HL-60 (cell line): ENCODE data around the gene CXCL8.

Experiments used
- DNase-seq, 2 experiments: peaks; one replicate each; pipeline ENCODE4 v3.0.0-alpha.2; 2010 to 2020; ENCODE audit warnings: low read depth in 1 of 2, low spot score in 1 of 2
- H3K27ac ChIP-seq: fragments of 250-450 bp; sonication (Bioruptor Pico); replicated peaks from 2 replicates; pipeline ENCODE4 v1.5.1; 2020; ENCODE audit warnings: mild to moderate bottlenecking, moderate library complexity
- H3K27me3 ChIP-seq: fragments of 250-450 bp; sonication (Bioruptor Pico); 2 replicates; pipeline ENCODE4 v1.5.1; 2021; ENCODE audit warnings: mild to moderate bottlenecking, moderate library complexity; ENCODE audit not compliant: insufficient read depth, poor library complexity, severe bottlenecking
- H3K4me3 ChIP-seq: replicated peaks from 2 replicates; pipeline ENCODE4 v1.5.1; 2011; ENCODE audit warnings: mild to moderate bottlenecking, control low read depth, low read length; ENCODE audit not compliant: insufficient read depth
- CTCF ChIP-seq: IDR thresholded peaks from one replicate; pipeline ENCODE4 v1.5.1; 2011; ENCODE audit warnings: low read length, control low read depth, inconsistent platforms; ENCODE audit not compliant: insufficient read depth
- GABPA ChIP-seq: IDR thresholded peaks from 2 replicates; pipeline ENCODE4 v1.6.1; 2012; ENCODE audit warnings: low read depth
- POLR2AphosphoS5 ChIP-seq: IDR thresholded peaks from 2 replicates; pipeline ENCODE4 v1.6.1; 2012; ENCODE audit warnings: low read depth
- SPI1 ChIP-seq: IDR thresholded peaks from 2 replicates; pipeline ENCODE4 v1.6.1; 2012; ENCODE audit warnings: low read depth, mild to moderate bottlenecking, borderline replicate concordance
- TF ChIP-seq, protein P1 (sequence below): IDR thresholded peaks from 2 replicates; pipeline ENCODE4 v1.6.1; 2012; ENCODE audit warnings: low read depth; ENCODE audit not compliant: insufficient replicate concordance

CXCL8 gene

GRCh38 chr4:73743795-73744194, 3.4 kb downstream of the CXCL8 start:
- Histone ChIP-seq H3K27me3 (no peaks in the 10 kb centered on the region), H3K27ac (0 out of 2 replicates have a peak overlapping the region, but pooled peaks have one; percentile 13), H3K4me3 (no peak overlapping the region)
- TF ChIP-seq CTCF: no peak
- no peak for TF ChIP-seq GABPA
- no peak for TF ChIP-seq POLR2AphosphoS5
- TF ChIP-seq SPI1: no peak
- TF ChIP-seq, protein P1, sequence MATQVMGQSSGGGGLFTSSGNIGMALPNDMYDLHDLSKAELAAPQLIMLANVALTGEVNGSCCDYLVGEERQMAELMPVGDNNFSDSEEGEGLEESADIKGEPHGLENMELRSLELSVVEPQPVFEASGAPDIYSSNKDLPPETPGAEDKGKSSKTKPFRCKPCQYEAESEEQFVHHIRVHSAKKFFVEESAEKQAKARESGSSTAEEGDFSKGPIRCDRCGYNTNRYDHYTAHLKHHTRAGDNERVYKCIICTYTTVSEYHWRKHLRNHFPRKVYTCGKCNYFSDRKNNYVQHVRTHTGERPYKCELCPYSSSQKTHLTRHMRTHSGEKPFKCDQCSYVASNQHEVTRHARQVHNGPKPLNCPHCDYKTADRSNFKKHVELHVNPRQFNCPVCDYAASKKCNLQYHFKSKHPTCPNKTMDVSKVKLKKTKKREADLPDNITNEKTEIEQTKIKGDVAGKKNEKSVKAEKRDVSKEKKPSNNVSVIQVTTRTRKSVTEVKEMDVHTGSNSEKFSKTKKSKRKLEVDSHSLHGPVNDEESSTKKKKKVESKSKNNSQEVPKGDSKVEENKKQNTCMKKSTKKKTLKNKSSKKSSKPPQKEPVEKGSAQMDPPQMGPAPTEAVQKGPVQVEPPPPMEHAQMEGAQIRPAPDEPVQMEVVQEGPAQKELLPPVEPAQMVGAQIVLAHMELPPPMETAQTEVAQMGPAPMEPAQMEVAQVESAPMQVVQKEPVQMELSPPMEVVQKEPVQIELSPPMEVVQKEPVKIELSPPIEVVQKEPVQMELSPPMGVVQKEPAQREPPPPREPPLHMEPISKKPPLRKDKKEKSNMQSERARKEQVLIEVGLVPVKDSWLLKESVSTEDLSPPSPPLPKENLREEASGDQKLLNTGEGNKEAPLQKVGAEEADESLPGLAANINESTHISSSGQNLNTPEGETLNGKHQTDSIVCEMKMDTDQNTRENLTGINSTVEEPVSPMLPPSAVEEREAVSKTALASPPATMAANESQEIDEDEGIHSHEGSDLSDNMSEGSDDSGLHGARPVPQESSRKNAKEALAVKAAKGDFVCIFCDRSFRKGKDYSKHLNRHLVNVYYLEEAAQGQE: no peak
- no peak for DNase-seq

- Histone ChIP-seq H3K27ac (0 out of 2 replicates have a peak overlapping the region, but pooled peaks have one; percentile 13), H3K4me3 (no peak overlapping the region), H3K27me3 (no peaks in the 10 kb centered on the region)
- TF ChIP-seq GABPA (no peak), SPI1 (no peak), POLR2AphosphoS5 (no peak; the same call in 1 of the 2 replicates), CTCF (no peak)
- TF ChIP-seq, protein P1: no peak
- DNase-seq: no peak
Observed at GRCh38 chr4:73744203-73744602, 3.8 kb downstream of the CXCL8 start.

GRCh38 chr4:73750730-73751129, 10.4 kb downstream of the CXCL8 start:
- H3K27me3 ChIP-seq: no peaks in the 10 kb centered on the region
- TF ChIP-seq, protein P1: no peak
- TF ChIP-seq POLR2AphosphoS5 (no peak), CTCF (no peak), GABPA (no peak), SPI1 (no peak)
- no peak overlapping the region; the same call in 1 of the 2 replicates for H3K27ac ChIP-seq
- H3K4me3 ChIP-seq: no peak overlapping the region
- no peak for DNase-seq
